GM11168 (cell line): Measurements from ENCODE around the gene PPP1R16B.
"Not testable (repeated sequence)": the region's sequence is repeated elsewhere in the genome, so short reads cannot be mapped to it uniquely, and the experiment has no call there.

ENCODE experiments used
- in situ Hi-C: fragments of 300-500 bp; cut with MboI; formaldehyde crosslinking; loops from one replicate; pipeline ENCODE4 v1.12.0; 2022; ENCODE audit warnings: low sequenced_read_pairs; ENCODE audit not compliant: unreplicated experiment

Gene PPP1R16B

DNA sequence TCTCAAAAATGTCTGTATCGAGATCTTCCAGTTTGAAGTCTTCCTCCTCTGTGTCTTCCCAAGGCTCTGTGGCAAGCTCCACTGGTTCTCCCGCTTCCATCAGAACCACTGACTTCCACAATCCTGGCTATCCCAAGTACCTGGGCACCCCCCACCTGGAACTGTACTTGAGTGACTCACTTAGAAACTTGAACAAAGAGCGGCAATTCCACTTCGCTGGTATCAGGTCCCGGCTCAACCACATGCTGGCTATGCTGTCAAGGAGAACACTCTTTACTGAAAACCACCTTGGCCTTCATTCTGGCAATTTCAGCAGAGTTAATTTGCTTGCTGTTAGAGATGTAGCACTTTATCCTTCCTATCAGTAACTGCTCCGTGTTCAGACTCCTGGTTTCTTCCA is 146.7 kb downstream of the PPP1R16B start:
- in situ Hi-C loops: no loop called here

DNA sequence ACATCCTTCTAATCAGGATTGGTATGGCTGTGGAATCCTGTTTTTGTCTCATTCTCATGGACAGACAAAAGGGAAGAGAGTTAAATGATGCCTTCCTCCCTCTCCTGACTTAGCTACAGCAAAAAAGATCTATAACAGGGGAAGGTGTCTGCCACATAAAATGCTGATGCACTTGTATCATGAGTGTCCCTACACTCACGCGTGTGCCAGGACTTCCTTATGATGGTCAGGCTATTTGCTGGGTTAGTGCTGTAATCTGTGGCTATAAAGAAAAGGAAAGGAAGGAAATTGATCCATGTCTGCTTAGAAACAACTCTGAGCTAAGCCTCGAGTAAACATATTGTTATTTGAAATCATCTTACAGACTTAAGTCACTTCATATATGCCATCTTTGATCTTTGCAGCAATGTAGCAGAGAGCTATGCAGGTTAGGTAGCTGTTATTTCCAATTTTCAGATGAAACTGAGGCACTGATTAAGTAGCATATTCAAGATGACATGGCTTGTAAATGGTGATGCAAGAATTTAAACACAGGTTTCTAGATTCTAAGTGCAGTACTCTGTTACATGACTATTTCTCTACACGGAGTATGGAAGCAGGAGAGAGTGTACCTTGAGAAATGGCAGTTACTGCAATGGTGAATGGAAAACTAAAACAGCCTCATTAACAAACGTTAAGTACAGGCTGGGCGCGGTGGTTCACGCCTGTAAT is 148.3 kb downstream of the PPP1R16B start:
- in situ Hi-C loops: no loop called here

DNA sequence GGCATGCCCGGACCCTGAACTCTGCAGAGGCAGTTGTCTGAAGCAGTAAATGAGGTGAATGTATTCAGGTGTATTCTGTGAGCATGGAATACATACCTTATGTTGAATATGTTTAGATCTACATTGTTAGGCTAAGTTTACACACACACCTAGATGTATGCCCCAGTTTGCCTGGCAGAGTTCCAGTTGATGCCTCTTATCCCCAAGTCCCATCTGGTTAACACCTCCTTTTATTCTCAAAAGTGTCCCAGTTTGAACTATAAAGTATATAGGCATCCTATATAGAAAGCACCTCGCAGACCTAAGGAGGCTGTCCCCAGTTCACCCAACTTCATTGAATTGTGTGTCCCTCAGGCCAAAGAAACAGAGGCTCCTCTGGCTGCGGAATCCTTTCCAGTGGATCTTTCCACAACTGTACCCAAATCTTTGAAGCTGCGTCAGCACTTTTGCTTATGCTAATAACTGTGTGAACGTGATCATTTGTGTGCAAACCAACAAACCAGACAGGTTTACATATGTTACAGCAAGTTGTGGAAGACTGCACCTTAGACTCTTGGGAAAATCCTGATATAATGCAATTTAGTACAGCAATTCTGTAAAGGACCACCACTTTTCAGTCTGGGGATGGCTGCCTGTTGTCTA is 151.9 kb downstream of the PPP1R16B start:
- in situ Hi-C loops: no loop called here

DNA sequence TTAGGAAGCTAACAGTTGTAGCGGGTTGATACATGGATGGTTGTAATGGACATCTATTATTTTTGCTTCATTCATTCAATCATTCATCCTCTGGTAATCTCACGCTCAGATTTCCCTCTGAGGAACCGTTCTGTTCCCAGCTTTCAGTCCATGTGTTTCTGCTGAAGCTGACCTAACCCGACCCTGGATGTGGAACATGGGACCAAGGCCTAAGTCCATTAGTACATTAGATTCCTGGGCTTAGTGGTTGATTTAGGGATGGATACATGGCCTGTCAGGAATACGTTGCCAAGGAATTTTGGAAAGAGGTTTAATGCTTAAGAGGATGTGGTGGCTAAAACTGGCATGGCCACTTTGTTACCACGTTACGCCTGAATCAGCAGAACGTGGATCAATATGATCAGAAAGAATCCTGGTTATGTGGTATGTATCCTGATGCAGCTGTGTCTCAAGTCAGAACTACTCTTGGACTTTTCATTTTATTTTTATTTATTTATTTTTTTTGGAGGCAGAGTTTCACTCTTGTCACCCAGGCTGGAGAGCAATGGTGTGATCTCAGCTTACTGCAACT is 152.5 kb downstream of the PPP1R16B start:
- in situ Hi-C loops: no loop called here

DNA sequence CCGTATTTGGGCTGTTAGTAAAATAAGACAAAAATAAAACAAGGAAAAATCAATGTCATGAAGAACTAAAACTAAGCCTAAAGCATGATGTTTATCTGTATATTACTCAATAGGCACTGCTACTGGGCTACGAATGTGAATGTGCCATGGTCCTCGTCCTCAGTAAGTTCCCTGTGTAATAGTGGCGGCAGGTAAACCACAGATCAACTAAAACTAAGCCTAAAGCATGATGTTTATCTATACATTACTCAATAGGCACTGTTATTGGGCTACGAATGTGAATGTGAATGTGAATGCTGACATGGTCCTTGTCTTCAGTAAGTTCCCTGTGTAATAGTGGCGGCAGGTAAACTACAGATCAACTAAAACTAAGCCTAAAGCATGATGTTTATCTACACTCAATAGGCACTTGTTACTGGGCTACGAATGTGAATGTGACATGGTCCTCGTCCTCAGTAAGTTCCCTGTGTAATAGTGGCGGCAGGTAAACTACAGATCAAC is 154.7 kb downstream of the PPP1R16B start:
- in situ Hi-C loops: not testable (repeated sequence)

DNA sequence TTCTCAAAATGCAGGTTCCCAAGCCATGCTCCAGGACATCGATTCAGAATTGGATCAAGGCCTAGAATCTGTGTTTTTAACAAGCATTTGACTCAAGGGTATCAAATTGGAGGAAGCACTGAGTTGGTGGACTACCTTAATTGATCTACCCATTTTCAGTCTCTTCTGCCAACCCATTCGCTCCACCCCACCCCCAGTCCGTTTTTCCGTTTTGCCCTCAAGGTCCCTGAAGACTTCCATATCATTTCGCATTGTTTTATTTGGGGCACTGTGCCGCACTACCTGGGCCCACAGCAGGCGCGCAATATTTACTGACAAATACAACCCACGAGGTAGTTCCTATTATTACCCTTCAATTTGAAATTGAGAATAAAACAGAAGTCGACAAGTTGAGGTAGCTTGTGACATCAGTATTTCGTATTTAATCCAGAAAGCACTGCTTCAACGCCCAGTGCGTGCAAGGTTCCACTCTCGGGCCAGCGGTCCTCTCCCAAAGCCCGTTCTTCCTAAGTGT is 156.1 kb downstream of the PPP1R16B start:
- in situ Hi-C loops: no loop called here

DNA sequence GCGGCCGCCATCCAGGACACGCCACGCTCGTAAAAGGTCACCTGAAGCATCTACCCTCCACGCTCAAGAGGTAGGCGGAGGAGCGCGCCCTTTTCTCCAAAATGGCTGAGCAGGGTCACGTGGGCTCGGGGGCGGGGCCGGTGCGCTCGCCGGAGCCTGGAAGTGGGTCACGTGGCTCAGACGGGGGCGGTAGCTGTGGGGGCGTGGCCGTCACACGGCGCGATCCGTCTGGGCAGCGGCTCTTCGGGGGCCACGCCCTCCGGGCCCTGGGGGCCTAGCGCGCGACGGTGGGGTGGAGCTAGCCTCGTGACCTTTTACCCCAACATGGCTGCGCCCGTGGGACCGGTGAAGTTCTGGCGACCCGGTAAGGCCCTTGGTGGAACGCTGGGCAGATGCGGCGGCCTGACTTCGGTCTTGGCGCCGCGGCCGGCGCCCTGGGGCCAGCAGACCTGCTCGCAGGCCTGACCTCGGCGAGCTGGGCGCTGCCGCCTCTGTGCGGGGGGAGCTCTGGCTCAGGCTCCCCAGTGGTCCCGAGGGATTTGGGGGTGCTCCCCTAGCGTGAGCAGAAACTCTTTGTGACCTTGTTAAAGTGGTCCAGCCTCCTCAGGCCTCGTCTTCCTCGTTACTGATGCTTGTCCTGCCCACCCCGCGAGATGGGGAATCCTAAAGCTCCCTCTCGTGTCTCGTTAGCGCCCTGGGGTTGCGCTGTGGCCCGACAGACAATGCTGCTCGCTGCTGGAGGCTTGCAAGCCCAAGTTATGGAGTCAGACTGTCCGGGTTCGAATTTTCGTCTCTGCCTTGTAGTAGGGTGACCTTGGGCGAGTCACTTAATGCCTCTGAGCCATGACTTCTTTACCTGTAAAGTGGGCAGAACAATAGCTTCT is 156.8 kb downstream of the PPP1R16B start, which contains the start of gene DHX35:
DHX35 (plus strand) TSS at position 301 of the 884 bp plus-strand sequence; CDS start at position 325, 24 bp downstream.
- in situ Hi-C loops: no loop called here

DNA sequence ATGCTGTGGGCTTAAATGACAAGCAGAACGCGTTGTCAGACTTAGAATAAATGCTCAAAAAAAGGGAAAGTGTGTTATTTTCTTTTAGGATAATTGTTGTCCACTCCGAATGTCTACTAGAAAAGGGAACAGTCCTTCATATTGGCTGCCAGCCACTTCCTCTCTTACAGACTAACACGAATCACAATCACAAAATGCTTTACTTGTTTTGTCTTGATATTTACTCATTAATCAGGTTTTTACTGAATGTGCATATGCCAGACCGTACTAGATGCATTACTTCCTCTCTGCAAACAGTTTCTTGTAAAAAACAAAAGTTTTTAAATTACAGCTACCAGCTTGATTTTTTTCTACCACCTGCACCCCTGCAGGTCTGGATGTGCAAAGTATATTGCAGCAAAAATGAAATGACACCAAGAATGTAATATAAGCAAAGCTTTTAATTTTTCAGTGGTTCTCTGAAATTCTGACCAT is 157.5 kb downstream of the PPP1R16B start:
- in situ Hi-C loops: no loop called here

DNA sequence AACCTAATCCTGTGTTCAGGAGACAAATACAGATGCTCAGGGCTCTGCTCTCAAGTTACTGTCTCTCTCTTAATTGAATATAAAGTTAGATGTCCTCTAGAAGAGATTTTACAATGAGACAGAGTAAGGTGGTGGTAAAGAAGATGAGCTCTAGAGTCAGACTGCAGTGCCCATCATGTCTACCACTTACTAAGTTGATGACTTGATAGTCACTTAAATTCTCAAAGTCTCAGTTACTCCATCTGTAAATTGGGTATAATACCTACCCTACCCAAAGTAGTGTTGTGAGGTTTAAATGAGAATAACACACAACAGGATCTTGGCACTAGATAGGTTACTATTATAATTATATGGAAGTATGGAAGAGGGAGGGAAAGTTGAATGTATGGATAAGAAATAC is 158.2 kb downstream of the PPP1R16B start:
- in situ Hi-C loops: no loop called here

DNA sequence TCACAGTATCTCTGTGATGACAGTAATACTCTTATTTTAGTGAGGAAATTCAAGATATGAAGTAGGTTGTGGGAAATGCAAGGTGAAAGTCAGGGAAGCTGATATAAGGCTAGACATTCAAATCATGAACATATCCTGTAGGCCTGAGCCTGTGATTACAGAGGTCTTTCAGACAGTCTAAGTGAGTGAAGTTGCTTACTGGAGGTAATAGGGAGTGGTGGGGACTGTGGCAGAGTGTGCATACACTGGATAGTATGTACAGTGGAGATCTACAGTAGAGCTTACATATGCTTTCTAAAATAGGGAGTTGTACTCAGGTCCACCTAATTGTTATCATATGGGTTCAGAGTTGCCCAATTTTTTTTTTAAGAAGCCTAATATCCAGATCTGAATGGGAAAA is 159.8 kb downstream of the PPP1R16B start:
- in situ Hi-C loops: no loop called here

DNA sequence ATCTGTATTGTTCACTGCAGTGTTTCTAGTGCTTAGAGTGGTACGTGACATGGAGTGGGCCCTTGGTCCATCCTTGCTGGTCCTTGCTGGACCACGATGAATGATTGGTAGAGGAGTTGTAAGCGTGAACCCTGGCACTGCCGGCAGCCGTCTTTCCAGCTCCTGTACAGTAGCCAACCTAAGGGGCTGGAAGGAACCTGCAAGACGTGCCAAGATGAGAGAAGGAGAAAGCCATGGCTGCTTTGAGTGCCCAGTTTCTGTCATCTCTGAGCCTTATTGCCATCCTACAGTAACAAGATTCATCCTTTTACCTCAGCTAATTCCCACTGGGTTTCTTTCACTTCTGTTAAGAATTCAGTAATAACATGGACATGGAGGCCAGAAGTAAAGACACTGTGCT is 162.6 kb downstream of the PPP1R16B start:
- in situ Hi-C loops: no loop called here

DNA sequence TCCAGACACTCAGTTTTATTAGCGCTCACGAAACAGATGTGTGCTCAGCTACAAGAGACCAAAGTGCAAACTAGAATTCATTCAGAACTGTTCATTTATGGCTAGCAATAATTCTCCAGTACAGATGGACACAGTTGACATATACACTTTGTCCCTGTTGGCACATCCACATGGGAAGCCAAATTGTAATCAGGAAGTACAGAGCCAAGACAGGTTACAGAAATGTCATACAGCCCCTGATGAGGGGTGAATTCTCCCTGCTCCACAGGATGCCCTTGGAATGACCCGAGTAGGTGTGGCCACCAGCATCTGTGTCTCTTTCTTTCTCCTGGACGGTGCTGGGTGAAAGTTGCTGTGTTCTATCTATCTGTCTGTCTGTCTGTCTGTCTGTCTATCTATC is 164.2 kb downstream of the PPP1R16B start:
- in situ Hi-C loops: no loop called here

DNA sequence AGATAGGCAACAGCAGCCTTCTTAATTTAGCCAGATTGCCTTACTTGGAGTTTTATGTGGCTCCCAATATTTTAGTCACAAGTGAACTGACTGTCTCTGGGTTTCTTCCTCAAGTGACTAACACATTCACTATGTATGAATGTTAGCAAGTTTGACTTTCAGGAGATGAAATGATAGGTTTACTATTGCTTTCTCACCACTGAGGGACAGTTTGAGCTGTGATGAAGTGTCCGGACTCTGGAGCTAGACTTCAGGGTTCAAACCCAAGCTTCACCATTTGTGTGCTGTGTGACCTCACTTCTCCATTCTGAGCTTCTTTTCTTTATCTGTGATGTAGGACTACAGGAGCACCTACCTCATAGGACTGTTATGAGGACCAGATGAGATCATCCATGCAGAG is 164.8 kb downstream of the PPP1R16B start:
- in situ Hi-C loops: no loop called here
